ENCODE data around the gene IQSEC1.

IQSEC1 gene

DNA sequence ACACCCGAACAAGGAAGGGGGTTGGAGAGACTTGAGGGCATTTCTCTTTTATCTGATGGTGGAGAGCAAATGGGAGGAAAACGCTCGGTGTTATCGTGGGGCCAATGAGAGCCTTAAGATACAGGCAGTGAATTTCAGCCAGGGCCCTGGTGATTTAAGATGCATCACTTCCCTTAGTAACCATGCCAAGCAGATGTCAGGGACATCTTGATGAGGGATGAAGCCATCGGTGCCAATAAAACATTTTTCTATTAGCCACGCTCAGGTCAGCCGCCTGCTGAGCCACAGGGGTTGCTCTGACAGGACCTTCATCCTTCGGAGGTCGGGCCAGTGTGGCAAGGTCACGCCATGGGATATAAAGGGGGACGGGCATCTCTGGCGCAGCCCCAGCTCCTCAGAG, 10.6 kb downstream of the IQSEC1 start:
- Histone ChIP-seq H3K36me3 (ENCODE audit: control insufficient read depth in 1 of 2, insufficient read depth in 2 of 2, low read length in 2 of 2) (no peaks in the 10 kb centered on the region), H3K4me3 (ENCODE audit: low read depth in 1 of 2, low read length in 2 of 2) (no peak overlapping the region), H3K9me3 (ENCODE audit: control insufficient read depth in 1 of 2, low read length in 2 of 2) (no peaks in the 10 kb centered on the region), H3K27me3 (ENCODE audit: low read depth, low read length) (no peaks in the 10 kb centered on the region), H3K27ac (ENCODE audit: low read length) (no peak overlapping the region), H3K4me1 (ENCODE audit: control insufficient read depth in 1 of 2, insufficient read depth in 2 of 2, low read length in 2 of 2) (no peaks in the 10 kb centered on the region)

DNA sequence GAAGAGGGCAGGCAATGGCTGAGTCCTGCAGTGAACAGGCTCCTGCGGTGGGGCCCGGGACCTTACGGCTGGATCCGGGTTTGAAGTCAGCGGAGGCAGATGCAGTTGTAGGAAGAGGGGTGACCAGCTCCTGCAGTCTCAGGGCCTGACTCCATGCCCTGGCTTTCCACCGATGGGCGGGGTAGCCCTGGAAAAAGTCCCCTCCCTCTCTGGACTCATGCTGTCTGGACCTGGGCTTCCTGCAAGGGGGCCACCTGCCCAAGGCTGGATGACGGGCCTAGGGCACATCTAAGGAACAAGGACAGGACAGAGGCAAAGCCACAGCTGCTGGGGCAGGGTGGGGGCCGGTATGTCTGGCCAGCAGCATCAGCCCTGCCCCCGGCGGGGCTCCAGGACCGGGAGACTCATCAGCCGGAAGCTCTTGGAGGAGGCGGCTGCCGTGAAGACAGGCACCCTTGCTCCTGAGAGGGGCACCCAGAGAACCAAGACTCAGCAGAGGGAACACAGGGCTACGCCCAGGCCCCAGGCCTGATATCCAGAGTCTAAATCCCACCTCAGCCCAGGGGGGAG, 12.8 kb downstream of the IQSEC1 start:
- Histone ChIP-seq H3K4me1 (ENCODE audit: control insufficient read depth in 1 of 2, insufficient read depth in 2 of 2, low read length in 2 of 2) (no peaks in the 10 kb centered on the region), H3K27me3 (ENCODE audit: low read depth, low read length) (no peaks in the 10 kb centered on the region), H3K27ac (ENCODE audit: low read length) (no peak overlapping the region), H3K4me3 (ENCODE audit: low read depth in 1 of 2, low read length in 2 of 2) (no peak overlapping the region), H3K9me3 (ENCODE audit: control insufficient read depth in 1 of 2, low read length in 2 of 2) (no peaks in the 10 kb centered on the region), H3K36me3 (ENCODE audit: control insufficient read depth in 1 of 2, insufficient read depth in 2 of 2, low read length in 2 of 2) (no peaks in the 10 kb centered on the region)

- H3K4me1 ChIP-seq (ENCODE audit: control insufficient read depth in 1 of 2, insufficient read depth in 2 of 2, low read length in 2 of 2), result no peaks in the 10 kb centered on the region
- H3K27ac ChIP-seq (ENCODE audit: low read length), result no peak overlapping the region
- no peaks in the 10 kb centered on the region for H3K27me3 ChIP-seq (ENCODE audit: low read depth, low read length)
- no peak overlapping the region for H3K4me3 ChIP-seq (ENCODE audit: low read depth in 1 of 2, low read length in 2 of 2)
- no peaks in the 10 kb centered on the region for H3K36me3 ChIP-seq (ENCODE audit: control insufficient read depth in 1 of 2, insufficient read depth in 2 of 2, low read length in 2 of 2)
- H3K9me3 ChIP-seq (ENCODE audit: control insufficient read depth in 1 of 2, low read length in 2 of 2), result no peaks in the 10 kb centered on the region
These were observed 14.7 kb downstream of the IQSEC1 start for GRCh38 chr3:13058346-13059120.

GRCh38 chr3:13057282-13058040, 15.8 kb downstream of the IQSEC1 start:
- H3K36me3 ChIP-seq (ENCODE audit: control insufficient read depth in 1 of 2, insufficient read depth in 2 of 2, low read length in 2 of 2), result no peaks in the 10 kb centered on the region
- no peaks in the 10 kb centered on the region for H3K4me1 ChIP-seq (ENCODE audit: control insufficient read depth in 1 of 2, insufficient read depth in 2 of 2, low read length in 2 of 2)
- H3K27ac ChIP-seq (ENCODE audit: low read length), result no peak overlapping the region
- no peaks in the 10 kb centered on the region for H3K9me3 ChIP-seq (ENCODE audit: control insufficient read depth in 1 of 2, low read length in 2 of 2)
- H3K27me3 ChIP-seq (ENCODE audit: low read depth, low read length), result no peaks in the 10 kb centered on the region
- H3K4me3 ChIP-seq (ENCODE audit: low read depth in 1 of 2, low read length in 2 of 2), result no peak overlapping the region

DNA sequence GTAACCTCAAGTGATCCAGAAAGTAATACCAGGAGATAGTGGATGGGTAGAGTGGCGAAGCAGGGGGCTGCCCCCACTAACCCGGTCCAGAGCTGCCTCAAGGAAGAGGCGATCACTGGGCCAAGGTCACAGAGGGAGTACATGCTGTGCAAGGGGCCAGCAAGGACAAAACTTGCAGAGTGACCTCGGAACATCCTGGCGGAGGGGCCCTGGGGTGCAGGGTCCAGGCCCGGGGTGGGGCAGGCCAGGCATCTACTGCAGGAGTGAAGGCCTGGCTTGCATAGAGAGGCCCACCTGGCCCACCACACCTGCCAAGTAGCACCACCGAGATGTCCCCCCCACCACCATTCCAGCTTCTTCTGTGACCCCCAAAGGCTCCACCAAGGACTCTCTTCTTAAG, 17.6 kb downstream of the IQSEC1 start:
- Histone ChIP-seq H3K9me3 (ENCODE audit: control insufficient read depth in 1 of 2, low read length in 2 of 2) (no peaks in the 10 kb centered on the region), H3K4me3 (ENCODE audit: low read depth in 1 of 2, low read length in 2 of 2) (no peak overlapping the region), H3K4me1 (ENCODE audit: control insufficient read depth in 1 of 2, insufficient read depth in 2 of 2, low read length in 2 of 2) (no peaks in the 10 kb centered on the region), H3K27ac (ENCODE audit: low read length) (no peak overlapping the region), H3K36me3 (ENCODE audit: control insufficient read depth in 1 of 2, insufficient read depth in 2 of 2, low read length in 2 of 2) (no peaks in the 10 kb centered on the region), H3K27me3 (ENCODE audit: low read depth, low read length) (no peaks in the 10 kb centered on the region)

DNA sequence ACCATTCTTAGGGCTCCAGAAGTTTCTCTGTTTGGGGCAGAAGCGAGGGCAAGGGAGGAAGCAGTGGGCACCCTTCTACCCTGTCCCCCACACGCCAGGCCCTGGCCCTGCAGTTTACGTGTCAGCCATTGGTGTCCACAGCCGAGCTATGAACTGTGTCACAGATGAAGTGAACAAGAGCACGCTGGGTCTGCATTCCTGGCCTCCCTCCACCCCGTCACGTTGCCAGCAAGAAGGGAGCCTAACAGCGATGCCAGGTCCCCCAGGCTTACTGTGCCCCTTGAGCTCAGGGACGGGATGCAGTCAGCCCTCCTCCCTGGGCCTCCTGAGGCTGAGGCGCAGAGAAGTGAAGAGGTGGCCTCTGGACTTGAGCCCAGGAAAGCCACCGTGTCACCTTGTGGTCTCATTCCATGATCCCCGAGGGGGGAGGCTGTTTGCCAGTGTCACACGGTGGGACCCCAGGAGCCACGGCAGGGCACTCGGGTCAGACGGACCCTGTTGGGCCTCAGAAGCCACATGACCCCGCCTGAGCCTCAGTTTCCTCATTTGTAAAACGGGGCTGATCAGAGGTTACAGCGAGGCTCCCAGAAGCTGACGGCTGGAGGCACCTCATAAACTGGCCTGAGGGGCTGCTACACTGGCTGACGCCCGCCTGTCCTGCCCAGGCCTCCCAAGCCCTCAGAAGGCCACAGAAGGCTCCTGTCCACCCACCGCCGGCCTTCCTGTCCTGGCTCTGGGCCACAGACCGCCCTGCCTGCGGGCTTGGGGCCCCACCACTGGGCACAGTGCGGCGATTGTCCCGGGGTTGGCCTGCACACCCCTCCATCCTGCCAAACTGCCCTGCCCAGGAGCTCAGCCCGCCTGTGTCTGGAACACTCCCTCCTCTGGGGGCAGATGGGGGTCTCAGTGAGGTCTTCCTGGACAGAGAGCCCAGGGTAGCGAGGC, 18.6 kb downstream of the IQSEC1 start:
- no peak overlapping the region for H3K27ac ChIP-seq (ENCODE audit: low read length)
- no peaks in the 10 kb centered on the region for H3K9me3 ChIP-seq (ENCODE audit: control insufficient read depth in 1 of 2, low read length in 2 of 2)
- no peak overlapping the region for H3K4me3 ChIP-seq (ENCODE audit: low read depth in 1 of 2, low read length in 2 of 2)
- no peaks in the 10 kb centered on the region for H3K4me1 ChIP-seq (ENCODE audit: control insufficient read depth in 1 of 2, insufficient read depth in 2 of 2, low read length in 2 of 2)
- no peaks in the 10 kb centered on the region for H3K36me3 ChIP-seq (ENCODE audit: control insufficient read depth in 1 of 2, insufficient read depth in 2 of 2, low read length in 2 of 2)
- H3K27me3 ChIP-seq (ENCODE audit: low read depth, low read length), result no peaks in the 10 kb centered on the region

DNA sequence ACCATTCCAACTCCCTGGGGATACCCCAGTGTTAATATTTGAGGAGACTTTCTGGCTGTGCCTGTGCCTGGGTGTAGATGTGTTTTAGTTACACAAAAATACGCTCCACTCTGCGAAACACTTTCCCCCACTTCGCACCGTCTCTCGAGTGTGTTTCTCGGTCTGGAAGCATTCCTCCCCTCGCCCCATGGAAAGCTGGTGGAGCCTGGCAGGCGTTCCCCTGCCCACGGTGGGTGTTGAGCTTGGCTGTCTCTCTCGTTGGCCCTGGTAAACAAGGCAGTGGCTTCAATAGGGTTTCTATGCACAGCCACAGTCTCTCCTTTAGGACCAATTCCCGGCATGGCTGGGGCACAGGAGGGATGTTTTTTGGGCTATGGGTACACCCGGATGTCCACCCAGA, 19.3 kb downstream of the IQSEC1 start:
- no peaks in the 10 kb centered on the region for H3K27me3 ChIP-seq (ENCODE audit: low read depth, low read length)
- no peaks in the 10 kb centered on the region for H3K4me1 ChIP-seq (ENCODE audit: control insufficient read depth in 1 of 2, insufficient read depth in 2 of 2, low read length in 2 of 2)
- no peaks in the 10 kb centered on the region for H3K9me3 ChIP-seq (ENCODE audit: control insufficient read depth in 1 of 2, low read length in 2 of 2)
- H3K36me3 ChIP-seq (ENCODE audit: control insufficient read depth in 1 of 2, insufficient read depth in 2 of 2, low read length in 2 of 2), result no peaks in the 10 kb centered on the region
- H3K27ac ChIP-seq (ENCODE audit: low read length), result no peak overlapping the region
- H3K4me3 ChIP-seq (ENCODE audit: low read depth in 1 of 2, low read length in 2 of 2), result no peak overlapping the region

GRCh38 chr3:13053420-13053819, 19.8 kb downstream of the IQSEC1 start:
- H3K4me3 ChIP-seq (ENCODE audit: low read depth in 1 of 2, low read length in 2 of 2), result no peak overlapping the region
- no peaks in the 10 kb centered on the region for H3K27me3 ChIP-seq (ENCODE audit: low read depth, low read length)
- no peaks in the 10 kb centered on the region for H3K4me1 ChIP-seq (ENCODE audit: control insufficient read depth in 1 of 2, insufficient read depth in 2 of 2, low read length in 2 of 2)
- H3K27ac ChIP-seq (ENCODE audit: low read length), result no peak overlapping the region
- H3K9me3 ChIP-seq (ENCODE audit: control insufficient read depth in 1 of 2, low read length in 2 of 2), result no peaks in the 10 kb centered on the region
- H3K36me3 ChIP-seq (ENCODE audit: control insufficient read depth in 1 of 2, insufficient read depth in 2 of 2, low read length in 2 of 2), result no peaks in the 10 kb centered on the region

DNA sequence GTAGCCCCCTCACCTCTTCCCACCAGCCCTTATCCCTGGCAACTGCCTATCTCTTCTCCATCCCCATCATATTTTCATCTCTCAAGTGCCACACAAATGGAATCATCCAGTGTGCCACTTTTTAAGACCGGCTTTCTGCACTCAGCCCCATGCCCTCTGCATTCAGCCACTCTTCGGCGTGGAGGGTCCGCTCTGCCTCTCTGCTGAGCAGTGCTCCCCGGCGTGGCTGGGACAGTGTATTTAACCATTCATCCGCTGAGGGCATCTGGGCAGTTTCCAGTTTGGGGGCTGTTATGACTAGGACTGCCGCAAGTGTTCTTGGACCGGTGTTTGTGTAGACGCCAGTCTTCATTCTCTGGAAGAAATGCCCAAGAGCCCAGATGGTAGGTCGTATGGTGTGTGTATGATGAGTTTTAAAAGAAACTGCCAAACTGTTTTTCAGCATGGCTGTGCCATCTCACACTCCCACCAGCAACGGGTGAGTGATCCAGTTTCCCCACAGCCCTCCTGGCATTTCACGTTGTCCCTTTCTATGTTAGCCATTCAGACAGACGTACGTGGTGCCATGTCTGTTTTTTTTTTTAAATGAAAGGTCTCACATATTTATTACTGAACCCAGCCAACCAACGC, 20.9 kb downstream of the IQSEC1 start:
- Histone ChIP-seq H3K27ac (ENCODE audit: low read length) (no peak overlapping the region), H3K36me3 (ENCODE audit: control insufficient read depth in 1 of 2, insufficient read depth in 2 of 2, low read length in 2 of 2) (no peaks in the 10 kb centered on the region), H3K27me3 (ENCODE audit: low read depth, low read length) (no peaks in the 10 kb centered on the region), H3K4me1 (ENCODE audit: control insufficient read depth in 1 of 2, insufficient read depth in 2 of 2, low read length in 2 of 2) (no peaks in the 10 kb centered on the region), H3K4me3 (ENCODE audit: low read depth in 1 of 2, low read length in 2 of 2) (no peak overlapping the region), H3K9me3 (ENCODE audit: control insufficient read depth in 1 of 2, low read length in 2 of 2) (no peaks in the 10 kb centered on the region)

DNA sequence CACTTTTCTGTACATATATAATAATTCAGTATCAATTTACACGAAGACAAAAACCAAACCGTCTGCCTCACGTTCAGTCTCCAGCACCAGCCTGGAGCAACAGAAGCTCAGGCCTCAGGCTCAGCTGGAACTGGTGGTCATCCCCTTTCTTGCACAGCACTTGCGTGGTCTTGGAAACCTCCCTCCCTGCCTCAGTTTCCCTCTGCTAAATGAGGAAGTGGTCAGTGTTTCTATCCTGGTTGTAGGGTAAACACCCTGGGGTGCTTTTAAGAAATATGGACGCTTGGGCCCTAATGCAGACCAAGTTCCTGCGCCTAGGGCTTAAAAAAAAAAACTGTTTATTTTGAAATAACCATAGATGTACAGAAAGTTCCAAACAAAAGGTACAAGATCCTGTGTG, 21.6 kb downstream of the IQSEC1 start:
- no peak overlapping the region for H3K27ac ChIP-seq (ENCODE audit: low read length)
- H3K4me1 ChIP-seq (ENCODE audit: control insufficient read depth in 1 of 2, insufficient read depth in 2 of 2, low read length in 2 of 2), result no peaks in the 10 kb centered on the region
- no peak overlapping the region for H3K4me3 ChIP-seq (ENCODE audit: low read depth in 1 of 2, low read length in 2 of 2)
- H3K36me3 ChIP-seq (ENCODE audit: control insufficient read depth in 1 of 2, insufficient read depth in 2 of 2, low read length in 2 of 2), result no peaks in the 10 kb centered on the region
- H3K27me3 ChIP-seq (ENCODE audit: low read depth, low read length), result no peaks in the 10 kb centered on the region
- no peaks in the 10 kb centered on the region for H3K9me3 ChIP-seq (ENCODE audit: control insufficient read depth in 1 of 2, low read length in 2 of 2)
